ENCODE data around the gene PDE4B.

The PDE4B gene

DNA sequence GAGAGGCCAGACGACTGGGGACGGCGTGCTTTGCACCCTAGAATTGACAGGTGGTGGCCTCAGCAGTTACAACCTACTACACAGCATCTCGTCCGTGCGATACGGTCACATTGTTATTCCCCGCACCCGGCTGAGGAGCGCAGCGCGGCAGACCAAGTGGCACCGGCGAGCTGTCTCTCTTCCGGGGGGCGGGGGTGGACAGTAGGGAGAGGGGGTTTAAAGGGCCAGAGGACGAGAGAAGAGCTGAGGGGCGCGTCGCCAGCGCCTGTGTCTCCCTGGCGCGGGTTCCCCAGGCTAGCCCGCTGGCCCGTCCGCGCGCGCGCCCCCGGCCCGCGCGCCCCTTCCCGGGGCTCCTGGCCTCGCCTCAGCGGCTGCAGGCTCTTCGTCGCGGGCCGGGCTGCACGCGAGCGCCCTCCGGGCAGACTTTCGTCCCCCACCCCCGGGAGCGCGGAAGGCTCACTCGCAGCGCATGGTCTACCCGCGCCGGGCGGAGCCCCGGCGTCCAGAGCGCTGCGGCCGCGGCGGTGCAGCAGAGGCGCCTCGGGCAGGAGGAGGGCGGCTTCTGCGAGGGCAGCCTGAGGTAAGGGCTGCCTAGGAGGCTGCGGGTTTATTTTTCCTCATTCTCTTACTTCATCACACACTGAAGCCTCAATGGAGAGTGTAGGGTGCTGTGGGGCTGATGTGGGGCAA lies at the start of gene PDE4B:
Gene PDE4B (plus strand): TSS at position 227 of the 690 bp plus-strand sequence.
- peak; percentile 14 for DNase-seq (ENCODE audit: low read depth)

DNA sequence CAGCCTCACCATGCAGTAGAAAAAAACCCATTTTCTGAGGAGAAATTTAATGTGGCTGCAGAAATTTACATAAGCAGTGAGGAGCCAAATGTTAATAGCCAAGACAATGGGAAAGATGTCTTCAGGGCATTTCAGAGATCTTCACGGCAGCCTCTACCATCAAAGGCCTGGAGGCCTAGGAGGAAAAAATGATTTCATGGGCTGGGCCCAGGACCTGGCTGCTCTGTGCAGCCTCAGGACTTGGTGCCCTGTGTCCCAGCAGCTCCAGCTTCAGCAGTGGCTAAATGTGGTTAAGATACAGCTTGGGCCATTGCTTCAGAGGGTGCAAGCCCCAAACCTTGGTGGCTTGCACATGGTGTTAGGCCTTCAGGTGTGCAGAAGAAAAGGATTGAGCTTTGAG lies 48.0 kb upstream of the PDE4B start:
- DNase-seq (ENCODE audit: low read depth): no peak

DNA sequence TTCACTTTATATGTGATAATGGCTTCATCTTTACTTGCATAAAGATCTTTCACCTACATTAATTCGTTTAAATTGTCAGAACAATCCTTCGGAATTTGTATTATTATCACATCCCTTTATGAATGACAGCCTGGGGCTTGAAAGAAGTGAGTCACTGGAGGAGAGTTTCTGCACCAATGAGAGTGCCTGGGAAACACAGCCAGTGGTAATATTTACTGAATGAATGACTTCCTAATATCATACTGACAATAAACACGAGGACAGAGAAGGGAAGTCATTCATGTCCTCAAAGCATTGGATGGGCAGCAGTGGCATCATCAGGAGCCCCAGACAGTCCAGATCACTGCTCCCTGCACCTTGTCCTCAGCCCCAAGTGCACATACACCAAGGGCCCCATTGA lies 40.7 kb upstream of the PDE4B start:
- no peak for DNase-seq (ENCODE audit: low read depth)

DNA sequence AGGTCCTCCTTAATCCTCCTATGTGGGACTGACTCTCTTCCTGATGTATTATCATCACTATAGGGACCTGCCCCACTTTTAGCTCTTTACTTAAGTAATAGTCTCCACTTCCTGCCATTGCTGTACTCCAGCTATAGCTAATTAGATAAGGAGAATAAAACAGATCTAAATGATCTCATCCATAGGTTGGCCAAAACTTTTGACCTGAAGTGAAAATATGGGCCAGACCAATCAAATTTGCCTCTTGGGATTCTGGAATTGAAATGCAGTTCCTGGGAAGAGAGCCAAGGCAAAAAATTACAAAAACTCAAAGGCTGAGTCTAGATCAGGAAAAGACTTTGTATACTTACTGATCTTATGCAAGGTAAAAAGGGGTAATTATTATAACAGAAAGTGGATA lies 36.1 kb upstream of the PDE4B start:
- no peak for DNase-seq (ENCODE audit: low read depth)

DNA sequence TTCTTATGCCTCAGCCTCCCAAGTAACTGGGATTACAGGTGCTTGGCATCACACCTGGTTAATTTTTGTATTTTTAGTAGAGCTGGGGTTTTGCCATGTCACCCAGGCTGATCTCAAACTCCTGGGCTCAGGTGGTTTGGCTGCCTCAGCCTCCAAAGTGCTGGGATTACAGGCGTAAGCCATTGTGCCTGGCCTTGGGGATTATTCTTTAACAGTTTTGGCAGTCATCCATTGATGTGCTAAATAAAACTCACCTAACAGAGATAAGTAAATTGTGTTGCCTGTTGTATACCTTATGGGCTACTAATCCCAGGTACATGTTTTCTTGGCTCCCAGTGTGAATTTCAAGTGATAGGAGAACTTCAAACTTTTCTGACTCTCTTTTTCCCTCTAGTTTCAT lies 35.2 kb upstream of the PDE4B start:
- DNase-seq (ENCODE audit: low read depth): no peak

DNA sequence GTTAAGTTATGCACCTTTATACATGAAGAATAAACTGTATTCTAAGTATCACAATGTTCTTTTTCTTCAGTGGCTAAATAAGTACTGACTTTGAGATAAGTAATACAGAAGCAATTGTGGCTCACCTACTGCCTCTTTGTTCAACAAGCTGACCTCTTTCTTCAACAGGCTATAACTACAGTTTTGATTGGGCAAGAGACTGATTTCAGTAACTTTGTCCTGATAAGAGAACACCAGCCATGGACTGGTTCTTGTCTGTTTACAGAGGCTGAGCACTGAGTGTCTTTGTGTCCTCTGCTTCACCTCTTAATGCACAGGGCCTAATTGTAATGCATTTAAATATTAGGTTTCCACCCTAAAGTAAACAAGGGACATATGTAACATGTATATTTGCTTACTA lies 34.6 kb upstream of the PDE4B start:
- DNase-seq (ENCODE audit: low read depth): peak; percentile 79

DNA sequence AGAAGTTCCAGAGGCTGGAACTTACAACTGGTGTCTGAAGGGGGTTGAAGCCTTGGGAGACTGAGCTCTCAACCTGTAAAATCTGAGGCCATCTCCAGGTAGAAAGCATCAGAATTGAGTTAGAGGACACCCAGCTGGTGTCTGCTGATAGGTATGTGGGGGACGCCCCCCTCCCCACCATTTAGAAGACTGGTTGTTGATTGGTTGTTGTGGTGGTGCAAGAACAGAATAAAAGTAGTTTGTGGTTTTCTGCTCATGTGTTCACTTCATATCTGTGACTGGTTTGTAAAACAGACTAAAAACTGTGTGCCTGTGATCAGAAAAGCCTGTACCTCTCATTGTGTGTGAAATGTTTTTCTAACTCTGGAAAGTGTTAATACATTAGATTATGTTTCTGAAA lies 33.2 kb upstream of the PDE4B start:
- DNase-seq (ENCODE audit: low read depth): no peak

DNA sequence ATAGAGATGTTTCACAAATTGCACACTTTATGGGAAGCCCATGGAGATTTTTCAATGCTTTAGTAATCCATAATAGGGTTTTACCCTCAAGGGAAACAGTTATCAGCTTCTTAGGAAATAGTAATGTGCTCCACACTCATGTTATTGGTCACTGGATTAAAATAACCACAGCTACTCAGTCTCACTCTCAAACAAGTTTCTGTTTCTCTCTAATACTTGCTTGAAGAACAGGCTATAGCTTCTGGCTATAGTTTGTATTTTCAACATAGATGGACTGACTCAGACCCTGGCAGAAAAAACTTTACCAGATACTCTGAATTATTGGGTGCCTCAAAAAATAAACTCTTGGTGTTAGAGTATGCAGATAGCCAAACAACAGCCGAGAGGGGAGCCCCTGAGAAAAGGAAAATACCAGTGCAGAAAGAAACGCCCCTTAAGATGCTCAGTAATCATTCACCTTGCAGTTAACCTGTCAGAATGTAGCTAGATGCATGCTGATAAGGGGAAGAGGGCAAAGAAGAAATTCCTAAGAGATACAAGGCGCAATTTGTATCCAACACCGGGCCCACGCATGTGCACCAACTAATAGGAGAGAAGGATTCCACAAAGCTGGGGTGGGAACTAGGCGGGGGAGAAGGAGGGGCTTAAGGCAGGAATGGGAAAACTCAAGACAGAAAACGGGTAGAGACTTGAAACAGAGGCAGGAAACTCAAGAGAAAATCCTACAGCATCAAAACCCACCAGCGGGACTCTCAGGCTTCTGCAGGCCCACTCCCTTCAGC lies 30.4 kb upstream of the PDE4B start:
- DNase-seq (ENCODE audit: low read depth): peak; percentile 79

DNA sequence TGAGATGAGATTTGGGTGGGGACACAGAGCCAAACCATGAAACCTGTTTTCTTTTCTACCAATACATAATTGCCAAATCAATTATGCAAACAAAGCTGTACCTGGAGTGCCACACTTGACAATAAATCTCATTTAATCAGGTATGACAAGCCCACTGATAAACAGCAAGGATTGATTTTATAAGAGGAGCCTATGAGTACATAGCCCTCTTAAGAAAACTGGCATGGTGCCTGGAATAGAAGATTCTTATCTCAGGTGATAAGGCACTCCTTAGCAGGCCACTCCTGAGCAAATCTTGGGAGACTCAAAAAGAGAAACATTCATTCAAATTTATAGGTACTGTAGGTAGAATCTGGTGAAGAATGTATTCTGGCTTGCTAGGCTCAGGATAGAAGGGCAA lies 28.6 kb upstream of the PDE4B start:
- DNase-seq (ENCODE audit: low read depth): peak; percentile 5

DNA sequence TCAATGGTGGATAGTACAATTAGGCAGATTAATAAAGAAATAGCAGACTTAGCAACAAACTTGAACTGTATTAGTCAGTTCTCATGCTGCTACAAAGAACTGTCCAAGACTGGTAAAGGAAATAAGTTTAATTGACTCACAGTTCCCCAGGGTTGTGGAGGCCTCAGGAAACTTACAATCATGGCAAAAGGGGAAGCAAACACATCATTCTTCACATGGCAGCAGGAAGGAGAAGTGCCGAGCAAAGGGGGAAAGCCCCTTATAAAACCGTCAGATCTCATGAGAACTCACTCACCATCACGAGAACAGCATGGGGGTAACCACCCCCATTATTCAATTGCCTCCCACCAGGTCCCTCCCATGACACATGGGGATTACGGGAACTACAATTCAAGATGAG lies 27.1 kb upstream of the PDE4B start:
- DNase-seq (ENCODE audit: low read depth): no peak

DNA sequence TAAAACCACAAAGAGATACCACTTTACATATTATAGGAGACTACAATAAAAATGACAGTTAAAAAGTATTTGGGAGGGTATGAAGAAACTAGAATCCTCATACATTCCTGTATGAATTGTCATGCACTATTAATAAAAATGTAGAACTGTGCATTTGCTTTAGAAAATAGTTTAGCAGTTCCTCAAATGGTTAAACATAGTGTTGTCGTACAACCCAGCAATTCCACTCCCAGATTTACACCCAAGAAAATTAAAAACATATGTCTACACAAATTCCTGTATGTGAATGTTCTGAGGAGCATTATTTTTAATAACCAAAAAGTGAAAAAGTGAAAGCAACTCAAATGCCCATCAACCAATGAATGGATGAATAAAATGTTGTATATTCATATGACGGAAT lies 23.1 kb upstream of the PDE4B start:
- DNase-seq (ENCODE audit: low read depth): no peak

DNA sequence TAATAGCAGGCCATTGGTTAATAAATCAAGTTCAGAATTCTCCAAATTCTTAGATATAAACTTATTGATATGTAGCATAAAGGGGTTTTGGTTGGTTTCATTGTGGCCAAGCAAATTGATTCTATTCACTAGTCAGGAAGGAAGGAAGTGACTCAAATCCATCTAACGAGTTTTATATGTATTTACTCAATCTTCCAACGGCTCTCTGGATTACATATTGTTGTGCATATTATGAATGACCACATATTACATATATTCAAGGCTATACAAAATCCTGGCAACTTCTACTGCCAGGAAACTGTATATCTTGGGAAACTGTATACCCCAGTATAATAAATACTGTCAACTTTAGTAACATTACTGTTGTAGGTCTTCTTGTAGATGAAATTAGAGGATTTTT lies 20.1 kb upstream of the PDE4B start:
- DNase-seq (ENCODE audit: low read depth): no peak

DNA sequence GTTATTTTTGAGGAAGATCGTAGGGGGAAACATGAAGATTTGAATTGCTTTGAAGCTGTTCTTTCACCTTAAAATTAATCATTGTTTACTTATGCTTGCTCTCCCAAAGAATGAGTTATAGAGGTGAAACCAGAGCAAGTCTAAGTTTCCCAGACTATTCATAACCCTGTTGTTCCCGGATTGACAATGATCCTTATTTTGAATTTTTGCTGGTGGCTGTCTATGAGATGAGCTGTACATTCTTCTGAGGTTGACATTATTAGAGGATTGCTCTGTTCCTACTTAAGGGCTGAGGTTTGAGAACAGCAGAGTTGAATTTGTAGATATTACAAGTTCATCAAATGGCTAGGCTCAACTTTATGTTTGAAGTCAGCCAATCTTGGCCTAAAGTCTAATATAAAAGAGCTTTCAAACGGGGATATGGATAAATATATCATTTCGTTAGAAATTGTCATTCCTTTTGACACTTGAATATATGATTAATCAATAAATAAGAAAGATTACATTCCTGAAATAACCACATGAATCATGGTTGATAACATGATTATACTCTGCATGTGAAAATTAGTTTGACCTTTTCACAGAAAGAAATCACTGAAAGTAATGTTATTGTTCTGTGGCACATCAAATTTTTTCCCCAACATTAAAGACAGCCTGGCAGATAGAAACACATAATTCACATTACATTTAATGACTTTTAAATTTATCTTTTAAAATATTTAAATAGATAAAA lies 19.1 kb upstream of the PDE4B start:
- peak; percentile 1 for DNase-seq (ENCODE audit: low read depth)

DNA sequence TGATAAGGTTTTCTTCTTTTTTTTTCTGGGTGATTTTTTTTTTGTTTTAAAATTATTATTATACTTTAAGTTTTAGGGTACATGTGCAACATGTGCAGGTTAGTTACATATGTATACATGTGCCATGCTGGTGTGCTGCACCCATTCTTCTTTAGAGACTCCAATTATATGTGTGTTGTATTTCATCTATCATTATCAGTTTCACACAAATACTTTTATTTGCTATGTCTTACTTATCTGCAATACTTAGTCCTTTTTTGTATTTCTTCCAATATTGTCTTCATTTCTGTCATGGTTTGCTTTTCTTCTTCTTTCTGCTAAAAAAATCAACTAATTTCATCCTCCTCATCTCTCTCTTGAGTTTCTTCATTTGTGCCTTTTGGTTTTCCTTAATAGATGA lies 3.9 kb upstream of the PDE4B start:
- DNase-seq (ENCODE audit: low read depth): peak; percentile 0

DNA sequence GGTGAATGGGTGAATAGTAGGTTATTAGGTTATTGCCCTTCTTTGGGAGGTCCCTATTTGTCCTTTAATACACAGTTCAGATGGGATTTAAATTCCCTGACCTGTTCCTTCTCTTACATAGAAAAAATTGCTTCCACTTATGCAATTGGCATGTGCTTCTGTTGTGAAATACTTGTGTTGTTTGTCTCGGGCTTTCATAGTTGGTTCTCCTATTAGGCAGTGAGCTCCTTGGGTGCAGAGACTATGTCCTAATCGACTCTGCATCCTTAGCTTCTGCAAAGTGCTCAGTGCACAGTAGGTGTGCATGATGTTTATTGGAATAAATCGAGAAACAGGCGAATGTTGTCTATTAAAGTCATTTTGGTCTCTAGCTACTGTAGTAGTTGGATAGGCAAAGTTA lies 1.3 kb upstream of the PDE4B start:
- peak; percentile 77 for DNase-seq (ENCODE audit: low read depth)

DNA sequence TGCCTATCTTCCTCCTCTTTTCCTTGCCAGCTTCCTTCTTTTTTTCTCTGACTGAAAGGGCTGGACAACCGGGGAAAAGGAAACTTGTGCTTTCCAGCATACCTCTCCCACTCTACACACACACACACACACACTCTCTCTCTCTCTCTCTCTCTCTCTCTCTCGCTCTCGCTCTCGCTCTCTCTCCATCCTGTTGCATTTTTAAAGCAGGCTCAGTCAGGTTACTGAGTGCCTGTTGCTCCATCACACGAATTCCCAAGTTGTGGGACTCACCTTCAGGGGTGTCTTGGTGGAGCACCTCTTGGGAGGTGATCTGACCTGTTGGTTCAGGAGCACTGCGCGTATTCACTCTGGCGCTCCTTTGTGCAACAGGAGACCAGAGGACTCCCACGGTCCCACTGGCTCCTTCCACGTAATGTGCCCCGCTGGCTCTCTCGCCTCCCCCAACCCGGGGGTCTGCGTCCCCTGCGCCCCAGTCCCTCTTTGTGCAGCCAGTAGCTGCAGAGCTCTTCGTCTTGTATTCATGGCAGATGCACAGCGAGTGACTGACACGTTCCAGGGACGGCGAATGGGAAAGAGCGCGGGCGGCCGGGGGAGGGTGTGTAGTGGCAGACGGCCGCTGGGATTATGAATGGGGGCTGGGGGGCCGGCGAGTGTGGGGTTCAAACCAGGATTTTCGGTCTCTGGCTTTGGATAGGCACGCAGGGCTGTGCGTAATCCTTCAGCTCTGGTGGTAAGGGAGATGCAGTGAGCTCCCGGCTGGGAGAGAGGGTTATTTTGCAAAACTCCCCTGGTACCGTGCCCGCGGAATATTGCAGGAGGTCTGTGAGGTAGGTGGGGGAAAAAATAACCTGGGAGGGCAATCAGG lies 660 bp upstream of the PDE4B start:
- peak; percentile 42 for DNase-seq (ENCODE audit: low read depth)

DNA sequence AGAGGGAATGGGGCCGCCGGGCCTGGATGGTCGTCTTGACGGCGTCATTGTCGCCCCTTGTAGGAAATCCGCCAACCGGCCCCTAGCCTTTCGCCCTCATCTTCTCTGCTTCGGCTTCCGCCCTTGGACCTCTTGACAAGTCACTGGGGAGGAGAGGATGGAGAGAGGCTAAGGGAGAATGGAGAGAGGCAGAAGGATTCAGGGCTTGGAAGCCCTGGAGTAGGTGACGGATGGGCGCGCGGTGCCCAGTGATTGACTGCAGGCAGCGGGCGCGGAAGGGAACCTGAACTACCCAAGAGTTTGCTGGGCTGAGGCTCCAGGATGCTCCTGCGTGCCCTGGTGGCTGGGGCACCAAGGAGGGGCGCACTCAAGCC lies 651 bp downstream of the PDE4B start:
- no peak for DNase-seq (ENCODE audit: low read depth)

DNA sequence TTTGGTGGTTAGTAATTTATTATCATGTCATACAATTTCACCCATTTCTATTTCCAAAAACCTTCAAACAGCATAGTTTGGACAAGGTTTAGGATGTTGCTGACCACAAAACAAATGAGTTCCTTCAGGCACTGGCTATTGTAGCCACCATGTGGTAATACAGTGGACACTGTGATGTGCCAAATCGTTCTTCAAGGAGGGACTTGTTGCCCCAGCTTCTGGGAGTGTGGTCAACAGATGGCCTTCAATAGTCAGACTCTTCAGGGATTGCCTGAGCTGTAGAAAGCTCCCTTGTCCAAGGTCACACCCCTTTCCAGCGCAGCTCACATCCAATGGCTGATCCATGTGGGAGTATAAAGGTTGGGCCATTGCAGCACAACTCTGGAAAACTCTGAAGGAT lies 2.6 kb downstream of the PDE4B start:
- DNase-seq (ENCODE audit: low read depth): no peak

DNA sequence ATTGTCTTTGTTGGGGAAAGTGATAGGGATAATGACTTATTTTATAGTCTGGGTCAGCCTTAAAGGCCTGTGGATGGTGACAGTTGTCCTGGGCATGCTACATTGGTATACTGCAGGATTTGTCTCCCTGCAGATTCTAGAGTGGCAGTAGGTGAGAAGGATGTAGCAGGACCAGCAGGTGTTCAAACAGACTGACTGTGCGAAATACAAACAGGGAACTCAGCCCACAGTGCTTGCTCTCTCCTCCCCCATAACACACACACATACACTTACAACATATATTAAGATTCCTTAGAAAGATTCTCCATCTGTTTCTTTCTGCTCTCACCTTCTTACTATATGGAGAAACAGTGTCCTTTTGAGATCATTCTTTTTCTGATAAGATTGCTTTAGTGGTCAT lies 6.9 kb downstream of the PDE4B start:
- DNase-seq (ENCODE audit: low read depth): no peak

DNA sequence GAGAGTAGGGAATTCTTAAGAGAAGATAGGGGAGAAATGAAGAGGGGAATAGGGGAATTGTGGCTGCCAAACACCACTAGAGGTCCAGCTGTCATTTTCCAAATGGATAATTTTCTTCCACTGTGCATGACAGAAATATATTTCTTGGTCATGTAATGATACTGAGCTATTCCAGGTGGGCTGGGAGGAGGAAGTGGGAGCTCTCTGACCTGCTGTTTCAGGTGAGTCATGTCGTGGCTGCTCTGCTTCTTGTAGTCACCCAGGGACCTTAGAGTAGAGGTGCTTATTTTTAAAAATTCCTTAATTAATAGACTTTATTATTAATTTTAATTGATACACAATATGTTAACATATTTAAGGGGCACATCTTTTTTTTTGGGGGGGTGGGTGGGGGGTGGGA lies 11.9 kb downstream of the PDE4B start:
- no peak for DNase-seq (ENCODE audit: low read depth)

DNA sequence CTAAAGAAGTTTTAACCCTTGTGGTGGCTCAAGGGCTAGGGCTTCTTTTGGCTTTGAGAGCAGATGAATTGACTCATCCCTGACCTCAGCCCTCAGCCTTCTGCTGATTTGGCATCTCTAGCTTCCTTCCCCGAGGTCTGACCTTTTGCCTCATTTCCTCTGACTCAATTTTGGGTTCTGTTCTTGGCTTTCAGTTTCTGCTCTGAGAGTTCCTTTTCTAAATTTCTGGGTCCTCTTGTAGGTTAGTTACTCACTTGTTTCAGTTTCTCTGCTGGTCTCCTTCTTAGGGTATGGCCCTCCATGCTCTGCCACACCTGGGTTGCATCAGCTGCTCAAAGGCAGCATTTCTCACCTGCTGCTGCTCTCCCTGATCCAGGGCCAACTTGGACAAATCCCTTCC lies 19.4 kb downstream of the PDE4B start:
- peak; percentile 72 for DNase-seq (ENCODE audit: low read depth)

DNA sequence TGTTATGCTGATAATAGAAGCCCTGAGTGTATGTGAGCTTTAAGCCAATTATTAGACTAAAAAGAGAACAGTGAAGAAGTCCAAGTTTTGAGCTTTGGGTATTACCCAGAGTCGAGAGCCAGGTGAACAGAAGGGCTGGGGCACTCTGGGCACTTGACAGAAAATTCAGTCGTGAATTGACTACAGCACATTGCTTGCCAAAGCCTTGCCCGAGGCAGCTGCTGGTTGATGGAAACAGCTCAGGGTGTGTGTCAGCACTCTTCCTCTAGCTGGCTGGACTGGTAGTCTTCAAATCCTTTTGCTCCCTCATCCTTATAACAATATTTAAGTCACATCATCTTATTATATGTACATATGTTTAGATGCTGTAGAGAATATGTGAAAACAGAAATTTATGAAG lies 21.3 kb downstream of the PDE4B start:
- DNase-seq (ENCODE audit: low read depth): no peak
